NCI-H82 (cell line): ENCODE results near the gene SLC5A8.

Experiments
- DNase-seq: peaks from one replicate; lab custom pipeline; 2025; lab: John Stamatoyannopoulos, UW

SLC5A8 gene

GRCh38 chr12:101209319-101210302 is at the start of gene SLC5A8:
Gene SLC5A8 (minus strand): TSS chr12:101210238. CDS start chr12:101209848, 390 bp downstream.
- no peak for DNase-seq

- DNase-seq, result no peak
Measured at GRCh38 chr12:101257357-101257756, 47.3 kb upstream of the SLC5A8 start.

GRCh38 chr12:101256266-101256665 is 46.2 kb upstream of the SLC5A8 start:
- no peak for DNase-seq

GRCh38 chr12:101243616-101244015 is 33.6 kb upstream of the SLC5A8 start:
- DNase-seq, result no peak

GRCh38 chr12:101243074-101243473 is 33.0 kb upstream of the SLC5A8 start:
- no peak for DNase-seq

- no peak for DNase-seq
Measured at GRCh38 chr12:101238800-101239329, 28.8 kb upstream of the SLC5A8 start.

- no peak for DNase-seq
Measured at GRCh38 chr12:101238306-101238705, 28.3 kb upstream of the SLC5A8 start.

- no peak for DNase-seq
Measured at GRCh38 chr12:101235686-101236085, 25.6 kb upstream of the SLC5A8 start.

- no peak for DNase-seq
Measured at GRCh38 chr12:101231636-101232035, 21.6 kb upstream of the SLC5A8 start.

GRCh38 chr12:101230547-101230946 is 20.5 kb upstream of the SLC5A8 start:
- DNase-seq, result no peak

- DNase-seq, result no peak
Measured at GRCh38 chr12:101229841-101230241, 19.8 kb upstream of the SLC5A8 start.

GRCh38 chr12:101221301-101221700 is 11.3 kb upstream of the SLC5A8 start:
- no peak for DNase-seq

GRCh38 chr12:101216810-101217209 is 6.8 kb upstream of the SLC5A8 start:
- DNase-seq, result no peak

GRCh38 chr12:101207086-101207780 is 2.8 kb downstream of the SLC5A8 start:
- DNase-seq, result no peak

GRCh38 chr12:101204602-101205304 is 5.3 kb downstream of the SLC5A8 start:
- peak; percentile 16 for DNase-seq

GRCh38 chr12:101200824-101201223 is 9.2 kb downstream of the SLC5A8 start:
- no peak for DNase-seq

- no peak for DNase-seq
Measured at GRCh38 chr12:101200145-101200544, 9.9 kb downstream of the SLC5A8 start.

- DNase-seq, result no peak
Measured at GRCh38 chr12:101186291-101186690, 23.7 kb downstream of the SLC5A8 start.

GRCh38 chr12:101181776-101182175 is 28.3 kb downstream of the SLC5A8 start:
- no peak for DNase-seq

- no peak for DNase-seq
Measured at GRCh38 chr12:101174541-101174940, 35.5 kb downstream of the SLC5A8 start.

GRCh38 chr12:101173197-101173749 is 36.8 kb downstream of the SLC5A8 start:
- no peak for DNase-seq

GRCh38 chr12:101172316-101172715 is 37.7 kb downstream of the SLC5A8 start:
- DNase-seq, result peak; percentile 17
